ENCODE results near the gene KRT84.
"Not testable (repeated sequence)": the region's sequence is repeated elsewhere in the genome, so short reads cannot be mapped to it uniquely, and the experiment has no call there.

The KRT84 gene

DNA sequence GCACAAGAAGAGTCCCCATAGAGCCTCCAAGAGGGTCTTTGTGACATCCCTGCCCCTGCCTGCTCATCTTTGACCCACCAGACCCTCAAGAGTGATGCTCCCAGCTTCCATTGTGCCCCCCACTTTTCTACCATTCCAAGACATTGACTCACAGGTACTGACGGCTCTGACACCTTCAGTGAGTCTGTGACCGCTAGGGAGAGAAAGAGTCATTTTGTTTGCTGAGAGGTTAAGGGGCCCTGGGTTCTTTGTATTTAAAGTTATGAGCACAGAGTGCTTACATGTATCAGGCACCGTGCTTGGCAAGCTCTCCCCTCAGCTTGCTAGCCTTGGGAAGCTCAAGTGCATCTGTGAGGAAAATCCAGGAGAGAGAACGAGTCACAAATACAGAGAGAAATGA, 27.8 kb upstream of the KRT84 start:
- no peak overlapping the region for H3K4me3 ChIP-seq (ENCODE audit: low read depth, low read length)
- no peak for DNase-seq (ENCODE audit: low read depth)
- TF ChIP-seq CTCF (IDR thresholded peaks at IDR 0.05; ENCODE audit: low read depth, low read length, missing control alignments), result no peak

- no peak for TF ChIP-seq CTCF (IDR thresholded peaks at IDR 0.05; ENCODE audit: low read depth, low read length, missing control alignments)
- DNase-seq (ENCODE audit: low read depth), result no peak
- H3K4me3 ChIP-seq (ENCODE audit: low read depth, low read length), result no peak overlapping the region
These were observed 26.4 kb upstream of the KRT84 start for GRCh38 chr12:52411815-52412214.

DNA sequence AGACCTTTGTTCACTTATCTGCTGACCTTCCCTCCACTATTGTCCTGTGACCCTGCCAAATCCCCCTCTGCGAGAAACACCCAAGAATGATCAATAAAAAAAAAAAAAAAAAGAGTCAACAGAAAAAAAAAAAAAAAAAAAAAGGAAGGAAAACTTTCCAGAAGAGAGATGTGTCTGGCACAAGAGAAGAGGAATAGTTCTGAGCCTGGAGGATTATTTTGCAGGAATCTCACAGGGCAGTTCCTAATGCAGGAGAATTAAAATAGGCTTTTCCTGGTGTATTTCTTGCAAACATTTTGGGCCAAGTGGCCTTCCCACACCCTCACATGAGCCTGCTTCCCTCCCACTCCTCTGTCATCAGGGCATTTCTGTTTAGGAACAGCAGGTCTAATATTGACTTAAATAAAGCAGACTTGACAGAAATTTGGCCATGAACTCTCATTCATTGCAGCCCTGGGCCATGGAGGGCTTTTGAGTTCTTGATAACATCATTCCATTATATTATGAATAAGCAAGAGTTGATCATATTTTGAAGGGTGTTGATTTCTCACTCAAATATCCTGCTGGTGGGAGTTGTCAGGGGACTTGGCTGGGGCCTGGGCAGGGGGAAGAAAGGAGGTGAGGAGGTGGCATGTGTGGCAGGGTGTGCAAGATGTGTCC, 25.3 kb upstream of the KRT84 start:
- not testable (repeated sequence) for DNase-seq (ENCODE audit: low read depth); H3K4me3 ChIP-seq (ENCODE audit: low read depth, low read length)

GRCh38 chr12:52407918-52408317, 22.5 kb upstream of the KRT84 start:
- no peak for DNase-seq (ENCODE audit: low read depth)

GRCh38 chr12:52405922-52406385, 20.5 kb upstream of the KRT84 start, which contains the start of gene KRT82:
Gene KRT82, minus strand, starts transcription at chr12:52406335. Its CDS starts 58 bp downstream, at chr12:52406277.
- no peak within 1 kb of the TSS for H3K4me3 ChIP-seq (ENCODE audit: low read depth, low read length)
- no peak for TF ChIP-seq CTCF (IDR thresholded peaks at IDR 0.05; ENCODE audit: low read depth, low read length, missing control alignments)
- no peak for DNase-seq (ENCODE audit: low read depth)

More at GRCh38 chr12:52407918-52408317, 22.5 kb upstream of the KRT84 start:
- H3K4me3 ChIP-seq (ENCODE audit: low read depth, low read length), result no peak overlapping the region
- TF ChIP-seq CTCF (IDR thresholded peaks at IDR 0.05; ENCODE audit: low read depth, low read length, missing control alignments), result no peak

GRCh38 chr12:52404951-52405350, 19.5 kb upstream of the KRT84 start:
- no peak for TF ChIP-seq CTCF (IDR thresholded peaks at IDR 0.05; ENCODE audit: low read depth, low read length, missing control alignments)
- DNase-seq (ENCODE audit: low read depth), result no peak
- no peak overlapping the region for H3K4me3 ChIP-seq (ENCODE audit: low read depth, low read length)

- no peak for DNase-seq (ENCODE audit: low read depth)
- H3K4me3 ChIP-seq (ENCODE audit: low read depth, low read length), result no peak overlapping the region
- no peak for TF ChIP-seq CTCF (IDR thresholded peaks at IDR 0.05; ENCODE audit: low read depth, low read length, missing control alignments)
These were observed 18.1 kb upstream of the KRT84 start for GRCh38 chr12:52403561-52403960.

All from GM12864 (cell line).